SK-N-MC (cell line): ENCODE results near the gene TRHDE.
A peak's percentile ranks its signal among the peaks of the same experiment; 100 is the strongest.

Source experiments
- DNase-seq: peaks from one replicate; pipeline ENCODE4 v3.0.0-alpha.2; 2011; ENCODE audit warnings: low read depth, low spot score
- H3K27ac ChIP-seq: fragments of 200-600 bp; sonication (generic); 2 replicates; pipeline ENCODE4 v1.5.1; 2016; ENCODE audit warnings: mixed run types
- H3K36me3 ChIP-seq: fragments of 200-600 bp; sonication (generic); 2 replicates; pipeline ENCODE4 v1.6.1; 2017; ENCODE audit warnings: antibody characterized with exemption, low read length, mixed read lengths; ENCODE audit not compliant: insufficient read depth
- H3K4me3 ChIP-seq: fragments of 200-600 bp; sonication (generic); 2 replicates; pipeline ENCODE4 v1.5.1; 2016
- H3K9ac ChIP-seq: fragments of 200-600 bp; sonication (generic); 2 replicates; pipeline ENCODE4 v1.8.0; 2017; ENCODE audit warnings: mixed run types, mixed read lengths; ENCODE audit not compliant: insufficient read length
- H3K9me3 ChIP-seq: fragments of 200-600 bp; sonication (generic); 2 replicates; pipeline ENCODE4 v1.6.1; 2017; ENCODE audit warnings: low read depth, mild to moderate bottlenecking, antibody characterized with exemption, low read length, moderate library complexity, mixed read lengths
- EZH2 ChIP-seq: fragments of 200-600 bp; sonication (generic); IDR thresholded peaks from one replicate; pipeline ENCODE4 v1.6.1; 2017; ENCODE audit warnings: antibody characterized with exemption
- FOXP2 ChIP-seq: optimal IDR thresholded peaks from 2 replicates; pipeline ENCODE3; 2011; ENCODE audit warnings: mild to moderate bottlenecking, moderate library complexity; ENCODE audit not compliant: insufficient read depth; ENCODE audit errors: extremely low read length, control extremely low read depth
- POLR2AphosphoS5 ChIP-seq: IDR thresholded peaks from 2 replicates; pipeline ENCODE4 v1.6.1; 2012; ENCODE audit warnings: mild to moderate bottlenecking, low read depth, low read length, borderline replicate concordance

The TRHDE gene

GRCh38 chr12:72605975-72606374 is 333.8 kb downstream of the TRHDE start:
- Histone ChIP-seq H3K27ac (no peak overlapping the region), H3K9ac (no peak overlapping the region), H3K4me3 (no peak overlapping the region), H3K36me3 (no peaks in the 10 kb centered on the region; the same call in 1 of the 2 replicates), H3K9me3 (no peaks in the 10 kb centered on the region)
- no peak for DNase-seq
- no peak for TF ChIP-seq EZH2
- TF ChIP-seq POLR2AphosphoS5, result no peak
- TF ChIP-seq FOXP2, result no peak

DNA sequence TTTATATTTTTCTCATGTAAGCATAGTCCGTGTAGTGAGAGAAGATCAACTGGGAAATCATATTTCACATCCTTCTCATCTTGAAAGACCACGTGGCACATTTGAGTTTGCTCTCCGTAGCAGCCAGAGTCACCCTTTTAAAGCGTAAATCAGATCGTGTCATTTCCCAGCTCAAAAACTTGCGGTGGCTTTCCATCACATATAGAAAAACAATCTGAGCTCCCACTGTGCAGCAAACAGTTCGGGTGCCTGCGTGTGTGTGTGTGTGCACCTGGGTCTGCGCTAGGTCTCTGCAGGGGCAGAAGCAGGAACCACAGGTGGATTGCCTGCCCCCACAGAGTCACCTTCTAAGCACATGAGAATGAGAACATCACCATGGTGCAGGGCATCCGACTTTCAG is 338.2 kb downstream of the TRHDE start:
- Histone ChIP-seq H3K9me3 (no peaks in the 10 kb centered on the region), H3K4me3 (no peak overlapping the region), H3K27ac (no peak overlapping the region), H3K36me3 (no peaks in the 10 kb centered on the region; the same call in 1 of the 2 replicates), H3K9ac (no peak overlapping the region)
- DNase-seq, result no peak
- no peak for TF ChIP-seq POLR2AphosphoS5
- no peak for TF ChIP-seq FOXP2
- no peak for TF ChIP-seq EZH2

- H3K27ac ChIP-seq, result no peak overlapping the region
- H3K9ac ChIP-seq, result no peak overlapping the region
- TF ChIP-seq FOXP2 (no peak), EZH2 (no peak)
- DNase-seq, result no peak
- no peaks in the 10 kb centered on the region; the same call in 1 of the 2 replicates for H3K36me3 ChIP-seq
- no peaks in the 10 kb centered on the region for H3K9me3 ChIP-seq
- no peak overlapping the region for H3K4me3 ChIP-seq
Observed at GRCh38 chr12:72610854-72611358, 338.7 kb downstream of the TRHDE start.

GRCh38 chr12:72612171-72612570 is 340.0 kb downstream of the TRHDE start:
- H3K27ac ChIP-seq, result no peak overlapping the region
- peak; percentile 92 for DNase-seq
- no peak overlapping the region; the same call in 1 of the 2 replicates for H3K4me3 ChIP-seq
- TF ChIP-seq FOXP2, result peak; percentile 51
- peak; percentile 53; the same call in 1 of the 2 replicates for TF ChIP-seq POLR2AphosphoS5
- no peak for TF ChIP-seq EZH2
- no peak overlapping the region for H3K9ac ChIP-seq
- H3K9me3 ChIP-seq, result no peaks in the 10 kb centered on the region
- H3K36me3 ChIP-seq, result no peaks in the 10 kb centered on the region; the same call in 1 of the 2 replicates

DNA sequence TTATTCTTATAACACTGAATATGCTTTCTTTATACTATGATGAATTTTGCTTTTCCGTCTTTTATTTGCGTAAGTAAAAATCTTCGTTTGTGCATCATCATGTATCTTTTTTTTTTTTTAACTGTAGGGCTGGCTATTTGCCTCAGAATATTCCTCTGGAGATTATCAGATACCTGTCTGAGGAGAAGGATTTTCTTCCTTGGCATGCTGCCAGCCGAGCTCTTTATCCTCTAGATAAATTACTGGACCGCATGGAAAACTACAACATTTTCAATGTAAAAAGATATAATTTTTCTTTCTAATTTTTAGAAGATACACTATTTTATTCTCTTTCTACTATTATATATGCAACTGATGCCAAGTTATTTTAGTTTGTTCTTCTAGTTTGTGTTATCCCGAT is 346.6 kb downstream of the TRHDE start:
- no peak for DNase-seq
- Histone ChIP-seq H3K9ac (no peak overlapping the region), H3K9me3 (no peaks in the 10 kb centered on the region), H3K4me3 (no peak overlapping the region), H3K36me3 (peaks cover 6% of the 10 kb centered on the region; the same call in 1 of the 2 replicates), H3K27ac (no peak overlapping the region)
- TF ChIP-seq FOXP2, result no peak
- TF ChIP-seq EZH2, result no peak
- TF ChIP-seq POLR2AphosphoS5, result no peak

DNA sequence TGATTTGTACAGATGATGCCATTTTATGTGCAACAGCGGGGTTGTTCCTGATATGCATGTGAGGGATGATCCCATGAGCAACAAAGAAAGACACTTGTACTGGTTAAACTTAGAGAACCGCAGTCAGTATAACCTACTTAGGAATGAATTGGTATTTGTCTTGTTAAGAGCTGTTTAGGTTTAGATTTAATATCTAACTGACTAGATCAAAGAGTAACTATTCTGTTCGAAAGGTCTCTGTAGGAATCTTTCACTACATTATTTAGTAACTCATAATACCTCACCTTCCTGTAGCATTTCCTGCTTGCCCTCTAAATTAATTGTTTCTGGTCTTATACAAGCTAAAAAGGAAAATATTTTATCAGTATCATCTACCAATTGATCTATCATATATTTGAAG is 350.4 kb downstream of the TRHDE start:
- Histone ChIP-seq H3K9ac (no peak overlapping the region), H3K9me3 (no peaks in the 10 kb centered on the region), H3K36me3 (peaks cover 8% of the 10 kb centered on the region; the same call in 1 of the 2 replicates), H3K4me3 (no peak overlapping the region), H3K27ac (no peak overlapping the region)
- no peak for TF ChIP-seq FOXP2
- DNase-seq, result no peak

DNA sequence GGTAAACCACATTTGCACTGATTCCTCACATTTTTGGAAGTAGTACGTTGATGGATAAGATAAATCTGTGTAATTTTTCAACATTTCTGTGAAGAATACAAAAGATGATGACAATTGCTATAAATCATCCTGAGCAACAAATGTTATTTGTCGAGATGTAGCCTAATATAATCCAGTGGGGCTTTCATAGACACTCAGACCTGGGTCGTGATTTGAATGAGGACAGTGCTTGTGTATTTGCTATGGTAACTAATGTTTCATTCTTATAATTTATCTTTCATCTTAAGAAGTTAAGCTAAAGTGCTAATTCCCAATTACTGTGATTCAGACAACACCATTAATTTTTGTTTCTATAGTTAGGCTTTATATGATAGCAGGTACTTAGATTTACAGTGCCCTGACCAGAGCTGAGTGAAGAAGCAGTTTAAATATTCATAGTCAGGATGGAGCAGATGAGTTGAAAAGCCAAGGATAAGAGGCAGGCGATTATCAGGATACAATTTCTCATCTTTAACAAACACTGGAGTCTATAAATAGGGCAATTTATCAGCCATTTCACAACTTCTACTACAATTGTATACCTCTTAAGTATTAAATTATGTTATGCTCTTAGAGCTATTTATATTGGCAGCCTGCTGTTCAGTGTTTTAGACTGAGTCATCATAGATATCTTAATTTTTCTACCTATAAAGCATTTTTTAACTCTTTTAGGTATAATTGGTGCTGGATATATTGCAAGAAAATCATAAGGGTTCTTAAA is 359.9 kb downstream of the TRHDE start:
- TF ChIP-seq FOXP2 (no peak), POLR2AphosphoS5 (no peak), EZH2 (no peak)
- no peak for DNase-seq

DNA sequence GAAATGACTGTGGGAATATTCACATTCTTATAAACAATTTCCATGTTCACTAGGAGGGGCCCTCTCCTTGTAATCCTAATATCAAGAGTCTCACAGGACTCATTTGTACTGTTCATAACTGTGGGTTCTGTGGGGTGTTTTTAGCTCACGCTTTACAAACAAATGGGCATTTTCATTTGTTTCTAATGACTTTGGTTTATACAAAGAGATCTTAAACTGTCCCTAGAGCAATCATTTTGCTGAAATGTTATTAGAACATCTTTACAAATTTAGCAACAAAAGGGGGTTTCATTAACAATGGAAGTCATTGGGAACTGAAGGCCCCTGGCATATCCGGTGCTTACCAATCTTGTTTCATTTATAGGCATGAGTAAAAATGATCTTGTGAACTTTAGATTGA is 370.5 kb downstream of the TRHDE start:
- no peak for TF ChIP-seq EZH2
- TF ChIP-seq POLR2AphosphoS5, result no peak
- no peak for TF ChIP-seq FOXP2
- peaks cover 32% of the 10 kb centered on the region for H3K36me3 ChIP-seq
- no peak overlapping the region for H3K4me3 ChIP-seq
- no peak for DNase-seq
- H3K9me3 ChIP-seq, result no peaks in the 10 kb centered on the region; the same call in 1 of the 2 replicates
- H3K27ac ChIP-seq, result no peak overlapping the region
- no peak overlapping the region for H3K9ac ChIP-seq

More for the DNA sequence above, 359.9 kb downstream of the TRHDE start:
- H3K27ac ChIP-seq, result no peak overlapping the region
- H3K4me3 ChIP-seq, result no peak overlapping the region
- H3K36me3 ChIP-seq, result peaks cover 3% of the 10 kb centered on the region; the same call in 1 of the 2 replicates
- H3K9ac ChIP-seq, result no peak overlapping the region
- H3K9me3 ChIP-seq, result no peaks in the 10 kb centered on the region
